ENCODE data around the gene PSMG4. TPM values are rescaled to one million over a fixed set of nuclear protein-coding genes. Genes with fewer than 3 reads are reported as not detected.

The PSMG4 gene
- total RNA-seq, 2 donors from 2014 or later = 17.0 to 24.7 TPM

GRCh38 chr6:3226481-3227362 lies 32.0 kb upstream of the PSMG4 start:
- peak overlapping the region; percentile 73 for H3K4me3 Mint-ChIP-seq
- ATAC-seq (replicated peaks) = peak; percentile 34
- peaks cover 38% of the 10 kb centered on the region for H3K27me3 Mint-ChIP-seq
- no peak overlapping the region for H3K27ac Mint-ChIP-seq
- H3K9me3 Mint-ChIP-seq = peaks cover 6% of the 10 kb centered on the region
- H3K4me1 Mint-ChIP-seq = peaks cover 11% of the 10 kb centered on the region
- peaks cover 6% of the 10 kb centered on the region for H3K36me3 Mint-ChIP-seq (ENCODE audit: low read depth)

GRCh38 chr6:3227363-3228045 lies 31.2 kb upstream of the PSMG4 start, which contains the start of gene TUBB2B:
Gene TUBB2B (minus strand): TSS chr6:3227653. CDS start chr6:3227543, 110 bp downstream.
- Mint-ChIP-seq H3K4me3 (peak within 1 kb of the TSS; percentile 81), H3K36me3 (ENCODE audit: low read depth) (peaks cover 6% of the 10 kb centered on the region), H3K27me3 (peaks cover 46% of the 10 kb centered on the region), H3K27ac (no peak within 1 kb of the TSS), H3K9me3 (no peaks in the 10 kb centered on the region), H3K4me1 (peaks cover 14% of the 10 kb centered on the region)
- peak; percentile 18 for ATAC-seq (replicated peaks)

GRCh38 chr6:3228046-3228671 lies 30.6 kb upstream of the PSMG4 start:
- peaks cover 53% of the 10 kb centered on the region for H3K27me3 Mint-ChIP-seq
- H3K27ac Mint-ChIP-seq = no peak overlapping the region
- peak overlapping the region; percentile 81 for H3K4me3 Mint-ChIP-seq
- H3K36me3 Mint-ChIP-seq (ENCODE audit: low read depth) = peaks cover 6% of the 10 kb centered on the region
- H3K4me1 Mint-ChIP-seq = peaks cover 14% of the 10 kb centered on the region
- H3K9me3 Mint-ChIP-seq = no peaks in the 10 kb centered on the region
- no peak for ATAC-seq (replicated peaks)

GRCh38 chr6:3228771-3229565 lies 29.8 kb upstream of the PSMG4 start:
- Mint-ChIP-seq H3K9me3 (no peaks in the 10 kb centered on the region), H3K4me1 (peaks cover 14% of the 10 kb centered on the region), H3K4me3 (peak overlapping the region; percentile 81), H3K27me3 (peaks cover 60% of the 10 kb centered on the region), H3K27ac (peak overlapping the region; percentile 26), H3K36me3 (ENCODE audit: low read depth) (peaks cover 6% of the 10 kb centered on the region)
- ATAC-seq (replicated peaks) = peak; percentile 50

- Mint-ChIP-seq H3K4me3 (peak overlapping the region; percentile 81), H3K27ac (no peak overlapping the region), H3K36me3 (ENCODE audit: low read depth) (peaks cover 6% of the 10 kb centered on the region), H3K27me3 (peaks cover 64% of the 10 kb centered on the region), H3K9me3 (no peaks in the 10 kb centered on the region), H3K4me1 (peaks cover 14% of the 10 kb centered on the region)
- peak; percentile 50 for ATAC-seq (replicated peaks)
These were observed 29.1 kb upstream of the PSMG4 start for GRCh38 chr6:3229566-3230178.

GRCh38 chr6:3230256-3230882 lies 28.4 kb upstream of the PSMG4 start:
- no peak for ATAC-seq (replicated peaks)
- H3K27me3 Mint-ChIP-seq = peaks cover 64% of the 10 kb centered on the region
- H3K4me1 Mint-ChIP-seq = peaks cover 14% of the 10 kb centered on the region
- no peaks in the 10 kb centered on the region for H3K9me3 Mint-ChIP-seq
- H3K27ac Mint-ChIP-seq = no peak overlapping the region
- H3K4me3 Mint-ChIP-seq = peak overlapping the region; percentile 81
- peaks cover 6% of the 10 kb centered on the region for H3K36me3 Mint-ChIP-seq (ENCODE audit: low read depth)

GRCh38 chr6:3230900-3231246 lies 27.9 kb upstream of the PSMG4 start:
- H3K4me1 Mint-ChIP-seq = peaks cover 14% of the 10 kb centered on the region
- no peak overlapping the region for H3K27ac Mint-ChIP-seq
- peaks cover 6% of the 10 kb centered on the region for H3K36me3 Mint-ChIP-seq (ENCODE audit: low read depth)
- H3K9me3 Mint-ChIP-seq = no peaks in the 10 kb centered on the region
- peak overlapping the region; percentile 81 for H3K4me3 Mint-ChIP-seq
- ATAC-seq (replicated peaks) = no peak
- H3K27me3 Mint-ChIP-seq = peaks cover 69% of the 10 kb centered on the region

GRCh38 chr6:3231247-3232016 lies 27.3 kb upstream of the PSMG4 start:
- Mint-ChIP-seq H3K36me3 (ENCODE audit: low read depth) (peaks cover 6% of the 10 kb centered on the region), H3K27me3 (peaks cover 69% of the 10 kb centered on the region), H3K9me3 (no peaks in the 10 kb centered on the region), H3K4me3 (peak overlapping the region; percentile 81), H3K27ac (no peak overlapping the region), H3K4me1 (peaks cover 14% of the 10 kb centered on the region)
- no peak for ATAC-seq (replicated peaks)

- Mint-ChIP-seq H3K27ac (no peak overlapping the region), H3K9me3 (no peaks in the 10 kb centered on the region), H3K4me1 (peaks cover 14% of the 10 kb centered on the region), H3K36me3 (ENCODE audit: low read depth) (peaks cover 6% of the 10 kb centered on the region), H3K4me3 (peak overlapping the region; percentile 81), H3K27me3 (peaks cover 65% of the 10 kb centered on the region)
- no peak for ATAC-seq (replicated peaks)
These were observed 26.5 kb upstream of the PSMG4 start for GRCh38 chr6:3232017-3232945.

- Mint-ChIP-seq H3K4me3 (no peak overlapping the region), H3K27me3 (peaks cover 69% of the 10 kb centered on the region), H3K27ac (no peak overlapping the region), H3K9me3 (no peaks in the 10 kb centered on the region), H3K36me3 (ENCODE audit: low read depth) (peaks cover 6% of the 10 kb centered on the region), H3K4me1 (peaks cover 14% of the 10 kb centered on the region)
- ATAC-seq (replicated peaks) = no peak
These were observed 25.4 kb upstream of the PSMG4 start for GRCh38 chr6:3233321-3233720.

- Mint-ChIP-seq H3K27ac (no peak overlapping the region), H3K36me3 (ENCODE audit: low read depth) (peaks cover 2% of the 10 kb centered on the region), H3K4me1 (peaks cover 10% of the 10 kb centered on the region), H3K9me3 (no peaks in the 10 kb centered on the region), H3K27me3 (peaks cover 69% of the 10 kb centered on the region), H3K4me3 (no peak overlapping the region)
- no peak for ATAC-seq (replicated peaks)
These were observed 24.8 kb upstream of the PSMG4 start for GRCh38 chr6:3233904-3234303.

GRCh38 chr6:3235486-3235885 lies 23.3 kb upstream of the PSMG4 start:
- ATAC-seq (replicated peaks) = no peak
- Mint-ChIP-seq H3K27me3 (peaks cover 61% of the 10 kb centered on the region), H3K4me3 (no peak overlapping the region), H3K9me3 (no peaks in the 10 kb centered on the region), H3K27ac (no peak overlapping the region), H3K4me1 (peaks cover 6% of the 10 kb centered on the region), H3K36me3 (ENCODE audit: low read depth) (no peaks in the 10 kb centered on the region)
